GM12878 (cell line): ENCODE results near the gene PTPRQ.

Experiments
- EGR1 ChIP-seq, 2 experiments: IDR thresholded peaks; 1 replicate in 1 of 2; 2 replicates in 1 of 2; pipeline ENCODE4 v1.6.1; 2011 to 2012; ENCODE audit warnings: low read depth in 2 of 2, low read length in 2 of 2, borderline replicate concordance in 1 of 2, mild to moderate bottlenecking in 1 of 2, moderate library complexity in 1 of 2
- EP300 ChIP-seq, 2 experiments: fragments of 150-350 bp in 1 of 2; IDR thresholded peaks; 2 replicates each; pipeline ENCODE4 v1.6.1; 2011 to 2012; ENCODE audit warnings: low read depth in 2 of 2, low read length in 2 of 2, borderline replicate concordance in 1 of 2, improper control_type of control experiment in 1 of 2, inconsistent platforms in 1 of 2; ENCODE audit not compliant: control insufficient read depth in 1 of 2
- MYC ChIP-seq: IDR thresholded peaks from 2 replicates; pipeline ENCODE4 v1.6.1; 2011; ENCODE audit warnings: mild to moderate bottlenecking, low read length, moderate library complexity, inconsistent platforms; ENCODE audit not compliant: insufficient read depth, insufficient replicate concordance, insufficient read length, severe bottlenecking
- NFXL1 ChIP-seq: fragments of 450-650 bp; IDR thresholded peaks from 2 replicates; pipeline ENCODE4 v1.6.1; 2017; ENCODE audit warnings: antibody characterized with exemption, mild to moderate bottlenecking, borderline replicate concordance
- POLR2A ChIP-seq: IDR thresholded peaks from 2 replicates; pipeline ENCODE4 v1.6.1; 2011; ENCODE audit warnings: low read depth, mild to moderate bottlenecking, low read length
- POLR2AphosphoS5 ChIP-seq: IDR thresholded peaks from 2 replicates; pipeline ENCODE4 v1.6.1; 2011; ENCODE audit warnings: mild to moderate bottlenecking, low read length, inconsistent platforms
- RAD21 ChIP-seq: IDR thresholded peaks from 2 replicates; pipeline ENCODE4 v1.6.1; 2011; ENCODE audit warnings: mild to moderate bottlenecking, low read depth, low read length, moderate library complexity; ENCODE audit not compliant: insufficient read depth
- REST ChIP-seq: IDR thresholded peaks from 2 replicates; pipeline ENCODE4 v1.6.1; 2012; ENCODE audit warnings: mild to moderate bottlenecking, low read depth, low read length
- SIN3A ChIP-seq: IDR thresholded peaks from 2 replicates; pipeline ENCODE4 v1.6.1; 2012; ENCODE audit warnings: low read depth, low read length, improper control_type of control experiment
- TAF1 ChIP-seq: IDR thresholded peaks from 2 replicates; pipeline ENCODE4 v1.6.1; 2011; ENCODE audit warnings: mild to moderate bottlenecking, low read depth, low read length, borderline replicate concordance
- ZNF592 ChIP-seq: fragments of 450-650 bp; IDR thresholded peaks from 2 replicates; pipeline ENCODE4 v1.6.1; 2017; ENCODE audit warnings: mild to moderate bottlenecking, moderate library complexity
- TF ChIP-seq, protein P1 (sequence below), 3 experiments: IDR thresholded peaks in 2 of 3; conservative IDR thresholded peaks in 1 of 3; 2 replicates each; pipeline ENCODE4 v1.5.1; 2011; ENCODE audit warnings: low read depth in 3 of 3, low read length in 3 of 3, mild to moderate bottlenecking in 3 of 3, control low read depth in 2 of 3, moderate library complexity in 2 of 3, inconsistent platforms in 1 of 3, mixed read lengths in 1 of 3; ENCODE audit not compliant: control insufficient read depth in 2 of 3, insufficient read depth in 1 of 3; ENCODE audit errors: extremely low read depth in 1 of 3

GRCh38 chr12:80634903-80635302 lies 190.9 kb downstream of the PTPRQ start:
- TF ChIP-seq, protein P1, sequence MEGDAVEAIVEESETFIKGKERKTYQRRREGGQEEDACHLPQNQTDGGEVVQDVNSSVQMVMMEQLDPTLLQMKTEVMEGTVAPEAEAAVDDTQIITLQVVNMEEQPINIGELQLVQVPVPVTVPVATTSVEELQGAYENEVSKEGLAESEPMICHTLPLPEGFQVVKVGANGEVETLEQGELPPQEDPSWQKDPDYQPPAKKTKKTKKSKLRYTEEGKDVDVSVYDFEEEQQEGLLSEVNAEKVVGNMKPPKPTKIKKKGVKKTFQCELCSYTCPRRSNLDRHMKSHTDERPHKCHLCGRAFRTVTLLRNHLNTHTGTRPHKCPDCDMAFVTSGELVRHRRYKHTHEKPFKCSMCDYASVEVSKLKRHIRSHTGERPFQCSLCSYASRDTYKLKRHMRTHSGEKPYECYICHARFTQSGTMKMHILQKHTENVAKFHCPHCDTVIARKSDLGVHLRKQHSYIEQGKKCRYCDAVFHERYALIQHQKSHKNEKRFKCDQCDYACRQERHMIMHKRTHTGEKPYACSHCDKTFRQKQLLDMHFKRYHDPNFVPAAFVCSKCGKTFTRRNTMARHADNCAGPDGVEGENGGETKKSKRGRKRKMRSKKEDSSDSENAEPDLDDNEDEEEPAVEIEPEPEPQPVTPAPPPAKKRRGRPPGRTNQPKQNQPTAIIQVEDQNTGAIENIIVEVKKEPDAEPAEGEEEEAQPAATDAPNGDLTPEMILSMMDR (IDR thresholded peaks at IDR 0.05 in 2 of 3, conservative IDR thresholded peaks at IDR 0.05 in 1 of 3; ENCODE audit: control insufficient read depth in 2 of 3, extremely low read depth in 1 of 3, insufficient read depth in 1 of 3, low read depth in 3 of 3, low read length in 3 of 3) = no peak
- TF ChIP-seq REST = no peak
- no peak for TF ChIP-seq POLR2A
- no peak for TF ChIP-seq SIN3A
- no peak for TF ChIP-seq POLR2AphosphoS5
- TF ChIP-seq NFXL1 = no peak
- no peak for TF ChIP-seq TAF1
- no peak for TF ChIP-seq EGR1 (IDR thresholded peaks at IDR 0.05; ENCODE audit: borderline replicate concordance in 1 of 2, low read depth in 2 of 2, low read length in 2 of 2)
- TF ChIP-seq RAD21 = no peak
- no peak for TF ChIP-seq EP300 (IDR thresholded peaks at IDR 0.05; ENCODE audit: borderline replicate concordance in 1 of 2, control insufficient read depth in 1 of 2, low read depth in 2 of 2, low read length in 2 of 2)
- no peak for TF ChIP-seq MYC
- no peak for TF ChIP-seq ZNF592
